Kidney glomerular epithelial cell (primary cell): ENCODE results near the gene NELFE.
A peak's percentile ranks its signal among the peaks of the same experiment; 100 is the strongest.

Experiments
- DNase-seq: peaks from one replicate; lab custom pipeline; 2025; lab: John Stamatoyannopoulos, UW

The NELFE gene

GRCh38 chr6:31972709-31973350, 14.1 kb upstream of the NELFE start:
- no peak for DNase-seq

GRCh38 chr6:31971993-31972708, 13.4 kb upstream of the NELFE start, which contains the start of gene DXO:
TSS of gene DXO (minus strand) at chr6:31972138. CDS start at chr6:31971675, 463 bp downstream.
- peak; percentile 86 for DNase-seq

GRCh38 chr6:31971279-31971992, 12.7 kb upstream of the NELFE start:
- no peak for DNase-seq

GRCh38 chr6:31970604-31971271, 12.0 kb upstream of the NELFE start:
- no peak for DNase-seq

- peak; percentile 69 for DNase-seq
These were observed 11.2 kb upstream of the NELFE start for GRCh38 chr6:31969712-31970603.

GRCh38 chr6:31968791-31969711, 10.3 kb upstream of the NELFE start:
- no peak for DNase-seq

GRCh38 chr6:31968326-31968725, 9.6 kb upstream of the NELFE start:
- DNase-seq = no peak

- no peak for DNase-seq
These were observed 9.2 kb upstream of the NELFE start for GRCh38 chr6:31967926-31968320.

- no peak for DNase-seq
These were observed 8.5 kb upstream of the NELFE start for GRCh38 chr6:31966997-31967925.

GRCh38 chr6:31966506-31966905, 7.7 kb upstream of the NELFE start:
- no peak for DNase-seq

- DNase-seq = no peak
These were observed 6.9 kb upstream of the NELFE start for GRCh38 chr6:31965700-31966099.

- DNase-seq = no peak
These were observed 5.2 kb upstream of the NELFE start for GRCh38 chr6:31963921-31964320.

- no peak for DNase-seq
These were observed 2.8 kb upstream of the NELFE start for GRCh38 chr6:31961616-31962015.

- no peak for DNase-seq
These were observed 395 bp downstream of the NELFE start for GRCh38 chr6:31958412-31958740.

GRCh38 chr6:31956796-31957195, 2.0 kb downstream of the NELFE start:
- no peak for DNase-seq

GRCh38 chr6:31954511-31954910, 4.3 kb downstream of the NELFE start:
- DNase-seq = no peak

- DNase-seq = no peak
These were observed 5.9 kb downstream of the NELFE start for GRCh38 chr6:31952890-31953289.

GRCh38 chr6:31952140-31952805, 6.5 kb downstream of the NELFE start:
- DNase-seq = peak; percentile 33
